Astrocyte of the spinal cord (primary cell): ENCODE results near the gene COX10.
A peak's percentile ranks its signal among the peaks of the same experiment; 100 is the strongest.

Experiments
- DNase-seq: peaks from one replicate; pipeline ENCODE4 v3.0.0; 2011; ENCODE audit warnings: low read depth, low spot score
- H3K4me3 ChIP-seq: 2 replicates; pipeline ENCODE4 v1.5.1; 2011; ENCODE audit warnings: low read depth, mild to moderate bottlenecking, low read length, moderate library complexity
- in situ Hi-C: cut with HindIII; loops from 2 replicates; pipeline ENCODE4 v1.10.0; 2017; ENCODE audit warnings: low sequenced_read_pairs
- TF ChIP-seq, protein P1 (sequence below): IDR thresholded peaks from 2 replicates; pipeline ENCODE4 v1.5.1; 2012; ENCODE audit warnings: low read depth, mild to moderate bottlenecking, low read length, inconsistent platforms

Gene COX10

DNA sequence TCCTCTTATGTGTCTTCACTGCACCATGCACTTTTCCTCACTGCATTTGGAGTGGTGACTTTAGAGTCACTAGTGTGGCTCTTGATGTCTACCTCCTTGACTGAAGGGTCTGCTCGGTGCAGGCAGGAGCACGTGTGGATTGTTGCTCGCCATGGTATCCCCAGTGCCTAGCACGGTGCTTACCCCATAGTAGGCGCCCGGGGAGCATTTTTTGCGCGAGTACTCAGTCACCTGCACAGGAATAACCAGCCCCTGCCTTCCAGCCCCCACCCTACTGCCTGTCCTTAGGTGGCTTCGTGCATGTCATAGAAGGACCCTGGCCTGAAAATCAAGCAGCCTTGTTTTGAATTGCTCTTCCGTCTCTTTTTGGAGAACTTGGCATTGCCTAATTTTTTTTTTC, 136.1 kb downstream of the COX10 start:
- in situ Hi-C loops, result no loop called here

DNA sequence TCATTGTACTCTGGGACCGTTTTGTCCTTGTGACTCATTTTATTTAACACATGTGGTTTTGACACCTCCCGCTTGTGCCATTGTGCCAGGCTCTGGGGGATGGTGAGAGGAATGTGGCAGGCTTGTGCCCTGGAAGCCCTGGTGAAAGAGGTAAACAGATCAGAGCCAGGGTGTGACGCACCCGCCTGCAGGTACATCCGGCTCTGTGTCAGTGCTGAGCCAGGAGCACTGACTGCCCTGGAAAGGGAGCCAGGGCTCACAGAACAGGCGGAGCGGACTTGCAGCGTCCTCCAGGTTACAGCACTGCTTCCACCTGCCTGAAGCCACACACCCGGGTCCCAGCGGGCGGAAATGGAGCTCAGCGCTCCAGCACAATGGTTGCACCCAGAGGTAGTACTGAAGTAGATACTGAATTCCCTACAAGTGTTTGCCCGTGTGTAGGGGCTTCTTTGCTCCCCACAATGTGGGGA, 136.7 kb downstream of the COX10 start:
- TF ChIP-seq, protein P1, sequence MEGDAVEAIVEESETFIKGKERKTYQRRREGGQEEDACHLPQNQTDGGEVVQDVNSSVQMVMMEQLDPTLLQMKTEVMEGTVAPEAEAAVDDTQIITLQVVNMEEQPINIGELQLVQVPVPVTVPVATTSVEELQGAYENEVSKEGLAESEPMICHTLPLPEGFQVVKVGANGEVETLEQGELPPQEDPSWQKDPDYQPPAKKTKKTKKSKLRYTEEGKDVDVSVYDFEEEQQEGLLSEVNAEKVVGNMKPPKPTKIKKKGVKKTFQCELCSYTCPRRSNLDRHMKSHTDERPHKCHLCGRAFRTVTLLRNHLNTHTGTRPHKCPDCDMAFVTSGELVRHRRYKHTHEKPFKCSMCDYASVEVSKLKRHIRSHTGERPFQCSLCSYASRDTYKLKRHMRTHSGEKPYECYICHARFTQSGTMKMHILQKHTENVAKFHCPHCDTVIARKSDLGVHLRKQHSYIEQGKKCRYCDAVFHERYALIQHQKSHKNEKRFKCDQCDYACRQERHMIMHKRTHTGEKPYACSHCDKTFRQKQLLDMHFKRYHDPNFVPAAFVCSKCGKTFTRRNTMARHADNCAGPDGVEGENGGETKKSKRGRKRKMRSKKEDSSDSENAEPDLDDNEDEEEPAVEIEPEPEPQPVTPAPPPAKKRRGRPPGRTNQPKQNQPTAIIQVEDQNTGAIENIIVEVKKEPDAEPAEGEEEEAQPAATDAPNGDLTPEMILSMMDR, result no peak
- in situ Hi-C loops, result no loop called here
- DNase-seq, result no peak
- H3K4me3 ChIP-seq, result no peak overlapping the region

More for the DNA sequence above, 136.1 kb downstream of the COX10 start:
- DNase-seq, result no peak
- H3K4me3 ChIP-seq, result no peak overlapping the region
- TF ChIP-seq, protein P1, result no peak

DNA sequence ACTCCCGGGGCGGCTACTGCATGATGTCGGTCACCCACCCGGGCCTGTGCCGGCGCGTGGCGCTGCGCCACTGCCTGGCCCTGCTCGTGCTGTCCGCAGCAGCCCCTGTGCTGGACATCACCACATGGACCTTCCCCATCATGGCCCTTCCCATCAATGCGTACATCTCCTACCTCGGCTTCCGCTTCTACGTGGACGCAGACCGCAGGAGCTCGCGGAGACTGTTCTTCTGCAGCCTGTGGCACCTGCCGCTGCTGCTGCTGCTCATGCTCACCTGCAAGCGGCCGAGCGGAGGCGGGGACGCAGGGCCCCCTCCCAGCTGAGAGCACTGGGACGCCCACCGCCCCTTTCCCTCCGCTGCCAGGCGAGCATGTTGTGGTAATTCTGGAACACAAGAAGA, 137.6 kb downstream of the COX10 start:
- in situ Hi-C loops, result no loop called here
- TF ChIP-seq, protein P1, result no peak
- H3K4me3 ChIP-seq, result no peak overlapping the region
- no peak for DNase-seq

DNA sequence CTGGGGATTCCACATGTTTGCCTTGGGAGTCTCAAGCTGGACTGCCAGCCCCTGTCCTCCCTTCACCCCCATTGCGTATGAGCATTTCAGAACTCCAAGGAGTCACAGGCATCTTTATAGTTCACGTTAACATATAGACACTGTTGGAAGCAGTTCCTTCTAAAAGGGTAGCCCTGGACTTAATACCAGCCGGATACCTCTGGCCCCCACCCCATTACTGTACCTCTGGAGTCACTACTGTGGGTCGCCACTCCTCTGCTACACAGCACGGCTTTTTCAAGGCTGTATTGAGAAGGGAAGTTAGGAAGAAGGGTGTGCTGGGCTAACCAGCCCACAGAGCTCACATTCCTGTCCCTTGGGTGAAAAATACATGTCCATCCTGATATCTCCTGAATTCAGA, 138.5 kb downstream of the COX10 start:
- no peak overlapping the region for H3K4me3 ChIP-seq
- TF ChIP-seq, protein P1, result no peak
- DNase-seq, result no peak
- in situ Hi-C loops, result no loop called here

DNA sequence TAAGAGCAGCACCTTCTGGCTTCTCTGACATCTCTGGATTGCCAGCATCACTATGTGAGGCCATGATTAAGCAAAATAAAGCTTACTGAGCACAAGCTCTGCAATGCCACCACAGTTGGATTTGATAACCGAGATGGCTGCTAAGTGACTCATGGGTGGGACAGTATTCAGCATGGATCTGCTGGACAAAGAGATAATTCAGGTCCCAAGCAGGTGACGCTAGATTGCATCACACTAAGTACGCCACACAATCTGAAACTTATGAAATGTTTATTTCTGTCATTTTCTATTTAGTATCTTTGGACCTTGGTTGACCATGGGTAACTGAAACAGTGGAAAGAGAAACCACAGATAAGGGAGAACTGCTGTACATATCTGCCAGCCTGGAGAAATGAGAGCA, 139.9 kb downstream of the COX10 start:
- DNase-seq, result no peak
- in situ Hi-C loops, result no loop called here
- TF ChIP-seq, protein P1, result no peak
- H3K4me3 ChIP-seq, result no peak overlapping the region

DNA sequence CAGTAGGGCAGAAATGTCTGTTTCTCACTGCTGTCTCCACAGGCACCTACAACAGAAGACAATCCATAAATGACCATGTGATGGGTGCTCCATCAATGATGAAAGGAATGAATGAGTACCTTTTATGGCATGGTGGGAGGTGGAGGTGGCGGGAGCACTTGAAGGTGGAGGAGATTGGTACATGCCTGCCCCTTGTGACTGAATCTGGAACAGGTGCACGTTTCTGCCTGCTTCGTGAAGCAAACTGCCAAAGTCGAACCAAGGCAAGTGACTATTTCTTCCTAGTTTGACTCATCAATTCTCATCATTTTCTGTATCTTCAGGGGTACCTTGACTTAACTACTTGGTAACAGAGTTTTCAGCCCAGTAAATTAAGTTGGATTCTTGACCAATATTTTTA, 141.9 kb downstream of the COX10 start:
- TF ChIP-seq, protein P1, result no peak
- H3K4me3 ChIP-seq, result no peak overlapping the region
- DNase-seq, result no peak
- in situ Hi-C loops, result no loop called here

DNA sequence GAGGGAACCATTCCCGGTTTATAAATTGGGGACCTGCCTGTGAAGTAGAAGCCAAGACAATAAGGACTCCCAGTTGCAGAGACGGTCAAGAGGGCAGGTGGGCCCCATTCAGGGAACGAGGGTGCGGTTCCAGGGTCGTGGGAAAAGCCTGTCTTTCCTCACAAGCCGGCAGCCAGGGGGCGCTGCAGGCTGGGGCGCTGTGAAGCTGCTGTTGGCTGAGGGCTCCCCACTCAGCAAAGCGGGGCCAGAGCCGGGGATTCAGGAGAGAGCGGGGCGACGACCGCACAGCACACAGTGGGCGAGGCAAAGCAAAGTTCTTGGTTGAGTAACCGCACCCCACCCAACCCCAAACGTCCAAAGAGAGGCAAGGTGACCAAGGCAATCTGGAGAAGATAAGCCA, 142.5 kb downstream of the COX10 start:
- in situ Hi-C loops, result no loop called here
- no peak for DNase-seq
- TF ChIP-seq, protein P1, result peak; percentile 40
- no peak overlapping the region for H3K4me3 ChIP-seq
